ENCODE results near the gene ZC3H13.

- no peak for TF ChIP-seq CTCF (conservative IDR thresholded peaks at IDR 0.05; ENCODE audit: low read depth, low read length)
- TF ChIP-seq EZH2phosphoT487 (IDR thresholded peaks at IDR 0.05; ENCODE audit: borderline replicate concordance, low read length), result no peak
These were observed 145.0 kb downstream of the ZC3H13 start for GRCh38 chr13:45907503-45907902.
